ENCODE data around the gene CXCL10.

The CXCL10 gene

GRCh38 chr4:75992462-75992861 is 30.8 kb downstream of the CXCL10 start:
- no peak for DNase-seq (ENCODE audit: low read depth)

- DNase-seq (ENCODE audit: low read depth): no peak
Measured at GRCh38 chr4:75989846-75990528, 33.3 kb downstream of the CXCL10 start.

- DNase-seq (ENCODE audit: low read depth): no peak
Measured at GRCh38 chr4:75985116-75985515, 38.2 kb downstream of the CXCL10 start.

GRCh38 chr4:75980576-75980975 is 42.7 kb downstream of the CXCL10 start:
- DNase-seq (ENCODE audit: low read depth): no peak

GRCh38 chr4:75976177-75976576 is 47.1 kb downstream of the CXCL10 start:
- no peak for DNase-seq (ENCODE audit: low read depth)

- DNase-seq (ENCODE audit: low read depth): no peak
Measured at GRCh38 chr4:75973766-75974165, 49.5 kb downstream of the CXCL10 start.

Measured in CMK (cell line).